Measurements from ENCODE around the gene GUK1. TPM values are rescaled to one million over a fixed set of nuclear protein-coding genes. Genes with fewer than 3 reads are reported as not detected.
A peak's percentile ranks its signal among the peaks of the same experiment; 100 is the strongest.

GUK1 gene
- total RNA-seq, 3 donors from 2014 or later (not counting 1 experiment from before 2014, with no cell fraction given) = 292 to 313 (median 308) TPM

- WGBS (ENCODE audit: insufficient coverage) = 100% methylated on average over 1 of the region's 1 CpG
- no peak for TF ChIP-seq CTCF (IDR thresholded peaks at IDR 0.05)
- Histone ChIP-seq H3K9me3 (ENCODE audit: control insufficient read depth, insufficient read depth, low read length) (no peaks in the 10 kb centered on the region), H3K4me1 (ENCODE audit: control insufficient read depth, insufficient read depth, low read length) (no peaks in the 10 kb centered on the region), H3K4me3 (ENCODE audit: low read length) (no peak overlapping the region), H3K36me3 (ENCODE audit: control insufficient read depth, insufficient read depth, low read length) (no peaks in the 10 kb centered on the region), H3K27ac (ENCODE audit: low read length) (no peak overlapping the region), H3K27me3 (ENCODE audit: control insufficient read depth, insufficient read depth, low read length) (no peaks in the 10 kb centered on the region)
- DNase-seq (no peak), ATAC-seq (no peak)
- Mint-ChIP-seq H3K4me3 (no peak overlapping the region), H3K27me3 (ENCODE audit: low read depth in 2 of 2) (peaks cover 6 to 22% of the 10 kb centered on the region in 2 donors), H3K4me1 (peaks cover 0 to 6% of the 10 kb centered on the region in 2 donors), H3K9me3 (no peaks in the 10 kb centered on the region), H3K36me3 (no peaks in the 10 kb centered on the region), H3K27ac (peak overlapping the region in 1 of 2 donors; percentile 44)
- intact Hi-C loops (cut with micrococcal nuclease) = no loop called here
Measured at GRCh38 chr1:228120351-228120750, 19.7 kb upstream of the GUK1 start.

- intact Hi-C loops (cut with micrococcal nuclease) = no loop called here
- Mint-ChIP-seq H3K4me3 (no peak overlapping the region), H3K27me3 (ENCODE audit: low read depth in 2 of 2) (peaks cover 6 to 22% of the 10 kb centered on the region in 2 donors)
Measured at GRCh38 chr1:228120857-228121489, 19.1 kb upstream of the GUK1 start.

GRCh38 chr1:228122921-228123441 is 17.1 kb upstream of the GUK1 start:
- no peaks in the 10 kb centered on the region for H3K36me3 Mint-ChIP-seq
- no peak overlapping the region for H3K4me3 Mint-ChIP-seq
- no peaks in the 10 kb centered on the region for H3K36me3 ChIP-seq (ENCODE audit: control insufficient read depth, insufficient read depth, low read length)
- no peak overlapping the region for H3K27ac ChIP-seq (ENCODE audit: low read length)
- H3K9me3 Mint-ChIP-seq = no peaks in the 10 kb centered on the region
- ATAC-seq (no peak), DNase-seq (no peak)
- no peak for TF ChIP-seq CTCF (IDR thresholded peaks at IDR 0.05)
- no peaks in the 10 kb centered on the region for H3K9me3 ChIP-seq (ENCODE audit: control insufficient read depth, insufficient read depth, low read length)
- intact Hi-C loops (cut with micrococcal nuclease) = no loop called here
- H3K27ac Mint-ChIP-seq = no peak overlapping the region
- peaks cover 5 to 31% of the 10 kb centered on the region in 2 donors for H3K27me3 Mint-ChIP-seq (ENCODE audit: low read depth in 2 of 2)
- no peaks in the 10 kb centered on the region for H3K4me1 ChIP-seq (ENCODE audit: control insufficient read depth, insufficient read depth, low read length)
- WGBS (ENCODE audit: insufficient coverage) = no CpG with 5 or more reads among the region's 1 CpG
- H3K27me3 ChIP-seq (ENCODE audit: control insufficient read depth, insufficient read depth, low read length) = no peaks in the 10 kb centered on the region
- H3K4me1 Mint-ChIP-seq = peaks cover 0 to 6% of the 10 kb centered on the region in 2 donors
- no peak overlapping the region for H3K4me3 ChIP-seq (ENCODE audit: low read length)

More at GRCh38 chr1:228120857-228121489, 19.1 kb upstream of the GUK1 start:
- peaks cover 0 to 6% of the 10 kb centered on the region in 2 donors for H3K4me1 Mint-ChIP-seq
- no peaks in the 10 kb centered on the region for H3K4me1 ChIP-seq (ENCODE audit: control insufficient read depth, insufficient read depth, low read length)
- H3K36me3 Mint-ChIP-seq = no peaks in the 10 kb centered on the region
- H3K27ac ChIP-seq (ENCODE audit: low read length) = no peak overlapping the region
- ATAC-seq (peak in 2 of 3 donors; percentile 32 to 40), DNase-seq (no peak)
- H3K36me3 ChIP-seq (ENCODE audit: control insufficient read depth, insufficient read depth, low read length) = no peaks in the 10 kb centered on the region
- no peak for TF ChIP-seq CTCF (IDR thresholded peaks at IDR 0.05)
- no peaks in the 10 kb centered on the region for H3K9me3 Mint-ChIP-seq
- H3K27ac Mint-ChIP-seq = peak overlapping the region in 1 of 2 donors; percentile 10
- H3K9me3 ChIP-seq (ENCODE audit: control insufficient read depth, insufficient read depth, low read length) = no peaks in the 10 kb centered on the region
- H3K4me3 ChIP-seq (ENCODE audit: low read length) = no peak overlapping the region
- 41% methylated on average over 5 of the region's 5 CpGs for WGBS (ENCODE audit: insufficient coverage)
- no peaks in the 10 kb centered on the region for H3K27me3 ChIP-seq (ENCODE audit: control insufficient read depth, insufficient read depth, low read length)

All from natural killer cell (primary cell).